NB4 (cell line): ENCODE results near the gene SMNDC1.

ENCODE experiments used
- CTCF ChIP-seq: IDR thresholded peaks from one replicate; pipeline ENCODE4 v1.5.1; 2012; ENCODE audit warnings: low read depth, low read length
- MAX ChIP-seq: IDR thresholded peaks from 2 replicates; pipeline ENCODE4 v1.6.1; 2011; ENCODE audit warnings: low read depth, low read length

- TF ChIP-seq CTCF (no peak), MAX (no peak)
Measured at GRCh38 chr10:110286841-110287240, 17.9 kb downstream of the SMNDC1 start.
